NCI-H2029 (cell line): ENCODE measurements around the gene MNAT1.
A peak's percentile ranks its signal among the peaks of the same experiment; 100 is the strongest.
"Not testable (repeated sequence)": the region's sequence is repeated elsewhere in the genome, so short reads cannot be mapped to it uniquely, and the experiment has no call there.

ENCODE experiments used
- DNase-seq: peaks from one replicate; lab custom pipeline; 2025; lab: John Stamatoyannopoulos, UW

MNAT1 gene

GRCh38 chr14:60882219-60882618, 147.7 kb downstream of the MNAT1 start:
- no peak for DNase-seq

- DNase-seq, result no peak
These were observed 149.6 kb downstream of the MNAT1 start for GRCh38 chr14:60884134-60884533.

DNA sequence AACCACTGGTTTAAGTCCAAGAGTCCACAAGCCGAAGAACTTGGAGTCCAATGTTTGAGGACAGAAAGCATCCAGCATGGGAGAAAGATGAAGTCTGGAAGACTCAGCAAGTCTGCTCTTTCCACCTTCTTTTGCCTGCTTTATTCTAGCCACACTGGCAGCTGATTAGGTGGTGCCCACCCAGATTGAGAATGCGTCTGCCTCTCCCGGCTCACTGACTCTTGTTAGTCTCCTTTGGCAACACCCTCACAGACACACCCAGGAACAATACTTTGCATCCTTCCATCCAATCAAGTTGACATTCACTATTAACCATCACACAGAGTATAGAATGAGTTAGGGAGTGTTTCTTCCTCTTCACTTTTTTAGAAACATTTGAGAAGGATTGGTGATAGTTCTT, 156.1 kb downstream of the MNAT1 start:
- not testable (repeated sequence) for DNase-seq

GRCh38 chr14:60893911-60894310, 159.3 kb downstream of the MNAT1 start:
- no peak for DNase-seq

DNA sequence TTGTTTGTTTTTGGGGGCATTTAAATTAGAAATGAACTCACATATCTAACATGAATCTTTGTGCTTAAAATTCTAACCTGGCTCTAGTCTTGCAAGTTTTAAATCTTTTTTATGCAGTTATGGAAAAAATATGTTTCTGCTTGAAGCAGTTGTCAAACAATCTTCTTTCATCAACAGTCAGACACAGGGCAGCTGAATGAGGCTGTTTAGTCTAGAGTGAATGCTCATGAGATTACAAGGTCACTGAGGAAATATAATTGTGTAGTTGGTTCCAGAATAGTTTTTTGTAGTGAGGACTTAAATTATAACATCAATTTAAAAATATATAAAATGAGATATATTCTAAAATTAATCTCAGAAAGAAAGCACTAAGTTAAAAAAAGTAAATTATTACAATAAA, 169.8 kb downstream of the MNAT1 start:
- no peak for DNase-seq

GRCh38 chr14:60905923-60906322, 171.4 kb downstream of the MNAT1 start:
- DNase-seq, result no peak

GRCh38 chr14:60915781-60916180, 181.2 kb downstream of the MNAT1 start:
- no peak for DNase-seq

GRCh38 chr14:60922050-60922449, 187.5 kb downstream of the MNAT1 start:
- DNase-seq, result no peak

GRCh38 chr14:60925286-60925685, 190.7 kb downstream of the MNAT1 start:
- DNase-seq, result no peak

GRCh38 chr14:60926002-60926401, 191.4 kb downstream of the MNAT1 start:
- no peak for DNase-seq

- DNase-seq, result no peak
These were observed 196.7 kb downstream of the MNAT1 start for GRCh38 chr14:60931218-60931617.

DNA sequence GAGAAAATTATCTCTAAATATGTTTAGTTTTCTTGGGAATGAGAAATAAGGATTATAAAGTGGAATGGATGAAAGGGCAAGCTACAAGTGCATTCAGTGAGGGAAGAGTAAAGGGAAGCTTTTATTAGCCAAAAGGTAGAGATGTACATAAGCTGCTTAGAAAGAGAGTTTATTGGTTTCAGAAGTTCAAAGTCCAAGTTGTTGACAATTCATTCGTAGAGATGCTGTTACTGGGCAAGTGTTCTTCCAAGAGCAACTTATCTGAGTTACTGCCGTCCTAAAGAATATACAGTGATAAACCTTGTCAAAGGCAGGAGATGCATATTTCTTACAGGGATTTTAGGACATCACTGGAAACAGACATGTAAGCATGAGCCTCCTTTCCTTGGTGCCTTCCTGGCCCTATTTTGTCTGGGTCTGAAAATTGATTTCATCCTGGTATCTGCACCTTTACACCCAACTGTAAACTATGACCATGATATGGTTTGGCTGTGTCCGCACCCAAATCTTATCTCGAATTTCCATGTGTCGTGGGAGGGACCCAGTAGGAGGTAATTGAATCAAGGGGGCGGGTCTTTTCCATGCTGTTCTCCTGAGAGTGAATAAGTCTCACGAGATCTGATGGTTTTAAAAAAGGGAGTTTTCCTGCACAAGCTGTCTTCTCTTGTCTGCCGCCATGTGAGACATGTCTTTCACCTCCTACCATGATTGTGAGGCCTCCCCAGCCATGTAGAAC, 199.5 kb downstream of the MNAT1 start:
- DNase-seq, result no peak

- no peak for DNase-seq
These were observed 200.8 kb downstream of the MNAT1 start for GRCh38 chr14:60935319-60935718.

- DNase-seq, result no peak
These were observed 209.1 kb downstream of the MNAT1 start for GRCh38 chr14:60943637-60944032.

DNA sequence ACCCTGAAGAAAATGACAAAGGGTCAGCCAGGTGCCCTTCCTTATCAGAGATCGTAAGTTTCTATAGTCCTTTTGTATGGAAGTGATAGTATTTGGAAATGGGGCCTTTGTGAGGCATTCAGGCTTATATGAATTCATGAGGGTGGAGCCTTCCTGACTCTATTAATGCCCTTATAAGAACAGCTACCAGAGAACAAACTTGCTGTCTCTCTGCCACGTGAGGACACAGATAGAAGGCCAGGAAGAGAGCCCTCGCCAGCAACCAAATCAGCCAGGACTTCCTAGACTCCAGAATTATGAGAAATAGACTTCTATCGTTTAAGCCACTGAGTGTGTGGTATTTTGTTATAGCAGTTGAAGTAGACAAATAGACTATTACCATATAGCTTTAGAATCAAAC, 209.6 kb downstream of the MNAT1 start:
- DNase-seq, result no peak

- no peak for DNase-seq
These were observed 211.4 kb downstream of the MNAT1 start for GRCh38 chr14:60945984-60946383.

GRCh38 chr14:60946773-60947172, 212.2 kb downstream of the MNAT1 start:
- no peak for DNase-seq

- peak; percentile 10 for DNase-seq
These were observed 217.3 kb downstream of the MNAT1 start for GRCh38 chr14:60951776-60952435.

DNA sequence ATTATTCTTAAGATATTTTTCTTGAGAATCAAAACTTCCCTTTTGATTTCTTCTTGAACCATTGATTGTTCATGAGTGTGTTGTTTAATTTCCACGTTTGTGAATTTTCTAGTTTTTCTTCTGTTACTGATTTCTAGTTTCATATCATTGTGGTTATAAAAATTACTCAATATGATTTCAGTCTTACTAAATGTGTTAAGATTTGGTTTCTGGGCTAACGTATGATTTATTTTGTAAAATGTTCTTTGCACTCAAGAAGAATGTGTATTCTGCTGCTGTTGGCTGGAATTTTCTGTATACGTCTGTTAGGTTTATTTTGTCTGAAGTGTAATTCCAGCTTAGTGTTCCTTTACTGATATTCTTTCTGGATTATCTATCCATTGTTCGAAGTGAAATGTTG, 221.6 kb downstream of the MNAT1 start:
- DNase-seq, result no peak

DNA sequence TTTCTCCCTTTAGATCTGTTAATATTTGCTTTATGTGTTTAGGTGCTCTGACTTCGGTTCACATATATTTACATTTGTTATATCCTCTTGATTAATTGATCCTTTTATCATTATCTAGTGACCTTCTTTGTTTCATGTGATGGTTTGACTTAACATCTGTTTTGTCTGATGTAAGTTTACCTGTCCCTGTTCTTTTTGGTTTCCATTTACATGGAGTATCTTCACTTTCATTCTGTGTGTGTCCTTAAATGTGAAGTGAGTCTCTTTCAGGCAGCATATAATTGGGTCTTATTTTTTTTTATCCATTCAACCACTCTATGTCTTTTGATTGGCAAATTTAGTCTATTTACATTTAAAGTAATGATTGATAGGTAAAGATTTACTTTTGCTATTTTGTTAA, 222.1 kb downstream of the MNAT1 start:
- DNase-seq, result no peak

- no peak for DNase-seq
These were observed 223.6 kb downstream of the MNAT1 start for GRCh38 chr14:60958146-60958545.

GRCh38 chr14:60963761-60964160, 229.2 kb downstream of the MNAT1 start:
- DNase-seq, result no peak

- DNase-seq, result no peak
These were observed 230.3 kb downstream of the MNAT1 start for GRCh38 chr14:60964904-60965303.

DNA sequence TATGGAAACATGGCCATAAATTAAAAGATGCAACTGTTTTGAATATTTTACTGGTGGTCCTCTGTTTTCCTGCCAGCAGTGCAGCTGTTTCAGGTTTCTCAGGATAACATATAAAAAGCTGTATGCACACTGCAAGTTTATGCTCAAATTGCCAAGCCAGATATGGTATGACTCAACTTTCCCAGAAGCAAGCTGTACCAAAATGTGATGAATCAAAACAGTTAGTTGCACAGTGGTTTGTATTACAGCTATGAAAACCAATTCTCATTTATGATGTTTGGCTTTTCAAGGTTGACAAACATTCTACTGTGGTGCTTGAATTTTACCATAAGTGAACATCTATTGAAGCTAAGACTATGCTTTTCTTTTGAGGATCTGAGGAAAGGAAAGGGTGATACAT, 230.8 kb downstream of the MNAT1 start:
- DNase-seq, result no peak
